GM23338 (cell line): Measurements from ENCODE around the gene ADGRD2. TPM values are rescaled to one million over a fixed set of nuclear protein-coding genes. Genes with fewer than 3 reads are reported as not detected.

ENCODE experiments used
- ATAC-seq: fragments of 200-7000 bp; cut with Tn5 transposase; 3 replicates; pipeline ENCODE4 v1.9.1; 2020
- DNase-seq: peaks from one replicate; pipeline ENCODE4 v3.0.0-alpha.2; 2015; ENCODE audit warnings: low spot score
- H2AFZ ChIP-seq: fragments of 200-600 bp; sonication (generic); 2 replicates; pipeline ENCODE4 v1.8.0; 2016; ENCODE audit warnings: antibody characterized with exemption, mild to moderate bottlenecking, moderate library complexity
- H3F3A ChIP-seq: fragments of 200-600 bp; sonication (generic); replicated peaks from 2 replicates; pipeline ENCODE4 v1.8.0; 2017; ENCODE audit warnings: antibody characterized with exemption, mixed run types, low read depth
- H3K27ac ChIP-seq: fragments of 200-600 bp; sonication (generic); 2 replicates; pipeline ENCODE4 v1.6.1; 2016; ENCODE audit warnings: low read depth
- H3K27me3 ChIP-seq: fragments of 200-600 bp; sonication (generic); 2 replicates; pipeline ENCODE4 v1.8.0; 2016; ENCODE audit warnings: mild to moderate bottlenecking, mixed run types, moderate library complexity; ENCODE audit not compliant: insufficient read depth
- H3K36me3 ChIP-seq: fragments of 200-600 bp; sonication (generic); 2 replicates; pipeline ENCODE4 v1.8.0; 2016; ENCODE audit warnings: mild to moderate bottlenecking; ENCODE audit not compliant: insufficient read depth
- H3K4me1 ChIP-seq: fragments of 200-600 bp; sonication (generic); 2 replicates; pipeline ENCODE4 v1.8.0; 2016; ENCODE audit warnings: mild to moderate bottlenecking, moderate library complexity; ENCODE audit not compliant: insufficient read depth
- H3K4me2 ChIP-seq: fragments of 200-600 bp; sonication (generic); 2 replicates; pipeline ENCODE4 v1.7.1; 2017; ENCODE audit warnings: mixed run types
- H3K4me3 ChIP-seq: fragments of 200-600 bp; sonication (generic); 2 replicates; pipeline ENCODE4 v1.6.1; 2016; ENCODE audit warnings: mixed run types
- H3K79me2 ChIP-seq: fragments of 200-600 bp; sonication (generic); replicated peaks from 2 replicates; pipeline ENCODE4 v1.8.0; 2017; ENCODE audit warnings: mild to moderate bottlenecking; ENCODE audit not compliant: insufficient read depth
- H3K9me2 ChIP-seq: fragments of 200-600 bp; sonication (generic); 2 replicates; pipeline ENCODE4 v1.8.0; 2017; ENCODE audit not compliant: insufficient read depth
- H4K20me1 ChIP-seq: fragments of 200-600 bp; sonication (generic); replicated peaks from 2 replicates; pipeline ENCODE4 v1.8.0; 2017; ENCODE audit warnings: mild to moderate bottlenecking; ENCODE audit not compliant: insufficient read depth
- H3K27ac Mint-ChIP-seq: 2 replicates; pipeline ENCODE4 v1.8.0; 2020; ENCODE audit warnings: inconsistent platforms, mild to moderate bottlenecking, moderate library complexity, mixed read lengths
- H3K27me3 Mint-ChIP-seq: 3 replicates; pipeline ENCODE4 v1.8.0; 2022; ENCODE audit warnings: low read depth, mild to moderate bottlenecking, moderate library complexity, mixed read lengths, inconsistent platforms; ENCODE audit not compliant: insufficient read depth, poor library complexity
- H3K36me3 Mint-ChIP-seq: 3 replicates; pipeline ENCODE4 v1.8.0; 2021; ENCODE audit warnings: low read depth, mild to moderate bottlenecking, inconsistent platforms, moderate library complexity, mixed read lengths
- H3K4me1 Mint-ChIP-seq: 3 replicates; pipeline ENCODE4 v1.8.0; 2020; ENCODE audit warnings: mild to moderate bottlenecking, inconsistent platforms, mixed read lengths
- H3K4me3 Mint-ChIP-seq: 3 replicates; pipeline ENCODE4 v1.8.0; 2021; ENCODE audit warnings: moderate library complexity, mild to moderate bottlenecking, inconsistent platforms, mixed read lengths
- H3K9me3 Mint-ChIP-seq: 3 replicates; pipeline ENCODE4 v1.8.0; 2020; ENCODE audit warnings: moderate library complexity, mild to moderate bottlenecking, inconsistent platforms, mixed read lengths
- CREB1 ChIP-seq: fragments of 250-450 bp; sonication (Bioruptor Pico); IDR thresholded peaks from 2 replicates; pipeline ENCODE4 v1.5.0; 2020; ENCODE audit warnings: low read depth, mild to moderate bottlenecking, moderate library complexity
- EZH2 ChIP-seq: fragments of 200-600 bp; sonication (generic); IDR thresholded peaks from one replicate; pipeline ENCODE4 v1.8.0; 2017; ENCODE audit warnings: antibody characterized with exemption, mild to moderate bottlenecking, low read depth; ENCODE audit not compliant: unreplicated experiment
- EZH2phosphoT487 ChIP-seq: fragments of 200-600 bp; sonication (generic); IDR thresholded peaks from one replicate; pipeline ENCODE4 v1.8.1; 2018; ENCODE audit warnings: antibody characterized with exemption; ENCODE audit not compliant: unreplicated experiment
- JUNB ChIP-seq: IDR thresholded peaks from one replicate; pipeline ENCODE4 v1.6.1; 2016; ENCODE audit warnings: antibody characterized with exemption; ENCODE audit not compliant: unreplicated experiment
- NANOG ChIP-seq: IDR thresholded peaks from 2 replicates; pipeline ENCODE4 v1.6.1; 2016; ENCODE audit warnings: antibody characterized with exemption, borderline replicate concordance
- POLR2AphosphoS5 ChIP-seq: IDR thresholded peaks from 2 replicates; pipeline ENCODE4 v1.6.1; 2016; ENCODE audit warnings: antibody characterized with exemption, low read depth
- STAT1 ChIP-seq: IDR thresholded peaks from one replicate; pipeline ENCODE4 v1.6.1; 2016; ENCODE audit warnings: antibody characterized with exemption; ENCODE audit not compliant: unreplicated experiment
- ZNF114 ChIP-seq: fragments of 250-450 bp; sonication (Bioruptor Pico); IDR thresholded peaks from 2 replicates; pipeline ENCODE4 v1.5.0; 2020; ENCODE audit warnings: mild to moderate bottlenecking, moderate library complexity
- ZNF331 ChIP-seq: fragments of 250-450 bp; sonication (Bioruptor Pico); IDR thresholded peaks from 2 replicates; pipeline ENCODE4 v1.5.0; 2020; ENCODE audit warnings: low read depth, mild to moderate bottlenecking, moderate library complexity
- polyA plus RNA-seq: library from polyadenylated mRNA; unstranded; fragments of >200 nt; fragmentation: Nextera tagmentation; extraction: Ambion mirVana; gene quantifications from 2 replicates; pipeline ENCODE4 v1.2.1, GENCODE V29; 2016
- total RNA-seq: library from RNA; depleted of rRNA; stranded (reverse); fragments of >200 nt; shearing (Covaris generic); gene quantifications from 2 replicates; pipeline ENCODE4 v1.2.3, GENCODE V29; 2014
- TF ChIP-seq, protein P1 (sequence below): IDR thresholded peaks from one replicate; pipeline ENCODE4 v1.6.1; 2018; ENCODE audit warnings: antibody characterized with exemption; ENCODE audit not compliant: unreplicated experiment
- TF ChIP-seq, protein P2 (sequence below), 2 experiments: fragments of 200-600 bp in 1 of 2; sonication (generic) in 1 of 2; conservative IDR thresholded peaks; 2 replicates each; pipeline versions ENCODE4 v1.5.1 to v1.6.1; 2016 to 2017; ENCODE audit warnings: antibody characterized with exemption in 2 of 2, low read depth in 2 of 2, mild to moderate bottlenecking in 2 of 2, moderate library complexity in 1 of 2
- TF ChIP-seq, protein P3 (sequence below): fragments of 250-450 bp; sonication (Bioruptor Pico); IDR thresholded peaks from 2 replicates; pipeline ENCODE4 v1.5.0; 2020; ENCODE audit warnings: mild to moderate bottlenecking, moderate library complexity
- TF ChIP-seq, protein P4 (sequence below): IDR thresholded peaks from 2 replicates; pipeline ENCODE4 v1.6.1; 2016; ENCODE audit warnings: antibody characterized with exemption

The ADGRD2 gene
- total and polyA plus RNA-seq, 2 experiments from 2014 or later, result 0.45 to 0.78 TPM

DNA sequence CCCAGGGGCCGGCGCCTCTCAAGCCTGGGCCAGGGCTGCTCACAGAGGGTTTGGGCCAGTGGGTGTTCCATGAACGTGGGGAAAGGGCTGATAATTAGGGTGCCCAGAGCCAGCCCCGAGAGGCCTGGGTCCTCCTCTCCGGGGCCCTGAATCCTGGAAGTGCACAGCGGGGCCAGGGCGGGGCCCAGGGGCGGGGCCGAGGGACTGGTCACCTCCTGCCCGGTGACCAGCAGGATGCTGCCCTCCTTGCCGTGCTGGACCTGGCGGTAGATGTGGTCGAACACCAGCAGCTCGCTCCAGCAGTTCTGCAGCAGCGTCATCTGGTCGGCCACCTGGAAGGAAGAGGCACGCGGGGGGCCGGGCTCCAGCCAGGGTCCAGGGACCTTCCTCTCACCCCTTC, 42.6 kb downstream of the ADGRD2 start:
- no peaks in the 10 kb centered on the region for H3K9me3 Mint-ChIP-seq
- H3F3A ChIP-seq, result 0 out of 2 replicates have a peak, but pooled peaks cover 3% of the 10 kb centered on the region
- H3K4me1 ChIP-seq, result no peaks in the 10 kb centered on the region
- TF ChIP-seq STAT1 (no peak), JUNB (no peak), ZNF114 (CRISPR knock-in tag) (no peak), EZH2 (no peak), CREB1 (CRISPR knock-in tag) (no peak), ZNF331 (CRISPR knock-in tag) (no peak), NANOG (no peak), POLR2AphosphoS5 (no peak), EZH2phosphoT487 (no peak)
- TF ChIP-seq, protein P1, sequence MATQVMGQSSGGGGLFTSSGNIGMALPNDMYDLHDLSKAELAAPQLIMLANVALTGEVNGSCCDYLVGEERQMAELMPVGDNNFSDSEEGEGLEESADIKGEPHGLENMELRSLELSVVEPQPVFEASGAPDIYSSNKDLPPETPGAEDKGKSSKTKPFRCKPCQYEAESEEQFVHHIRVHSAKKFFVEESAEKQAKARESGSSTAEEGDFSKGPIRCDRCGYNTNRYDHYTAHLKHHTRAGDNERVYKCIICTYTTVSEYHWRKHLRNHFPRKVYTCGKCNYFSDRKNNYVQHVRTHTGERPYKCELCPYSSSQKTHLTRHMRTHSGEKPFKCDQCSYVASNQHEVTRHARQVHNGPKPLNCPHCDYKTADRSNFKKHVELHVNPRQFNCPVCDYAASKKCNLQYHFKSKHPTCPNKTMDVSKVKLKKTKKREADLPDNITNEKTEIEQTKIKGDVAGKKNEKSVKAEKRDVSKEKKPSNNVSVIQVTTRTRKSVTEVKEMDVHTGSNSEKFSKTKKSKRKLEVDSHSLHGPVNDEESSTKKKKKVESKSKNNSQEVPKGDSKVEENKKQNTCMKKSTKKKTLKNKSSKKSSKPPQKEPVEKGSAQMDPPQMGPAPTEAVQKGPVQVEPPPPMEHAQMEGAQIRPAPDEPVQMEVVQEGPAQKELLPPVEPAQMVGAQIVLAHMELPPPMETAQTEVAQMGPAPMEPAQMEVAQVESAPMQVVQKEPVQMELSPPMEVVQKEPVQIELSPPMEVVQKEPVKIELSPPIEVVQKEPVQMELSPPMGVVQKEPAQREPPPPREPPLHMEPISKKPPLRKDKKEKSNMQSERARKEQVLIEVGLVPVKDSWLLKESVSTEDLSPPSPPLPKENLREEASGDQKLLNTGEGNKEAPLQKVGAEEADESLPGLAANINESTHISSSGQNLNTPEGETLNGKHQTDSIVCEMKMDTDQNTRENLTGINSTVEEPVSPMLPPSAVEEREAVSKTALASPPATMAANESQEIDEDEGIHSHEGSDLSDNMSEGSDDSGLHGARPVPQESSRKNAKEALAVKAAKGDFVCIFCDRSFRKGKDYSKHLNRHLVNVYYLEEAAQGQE, result no peak
- TF ChIP-seq, protein P2, sequence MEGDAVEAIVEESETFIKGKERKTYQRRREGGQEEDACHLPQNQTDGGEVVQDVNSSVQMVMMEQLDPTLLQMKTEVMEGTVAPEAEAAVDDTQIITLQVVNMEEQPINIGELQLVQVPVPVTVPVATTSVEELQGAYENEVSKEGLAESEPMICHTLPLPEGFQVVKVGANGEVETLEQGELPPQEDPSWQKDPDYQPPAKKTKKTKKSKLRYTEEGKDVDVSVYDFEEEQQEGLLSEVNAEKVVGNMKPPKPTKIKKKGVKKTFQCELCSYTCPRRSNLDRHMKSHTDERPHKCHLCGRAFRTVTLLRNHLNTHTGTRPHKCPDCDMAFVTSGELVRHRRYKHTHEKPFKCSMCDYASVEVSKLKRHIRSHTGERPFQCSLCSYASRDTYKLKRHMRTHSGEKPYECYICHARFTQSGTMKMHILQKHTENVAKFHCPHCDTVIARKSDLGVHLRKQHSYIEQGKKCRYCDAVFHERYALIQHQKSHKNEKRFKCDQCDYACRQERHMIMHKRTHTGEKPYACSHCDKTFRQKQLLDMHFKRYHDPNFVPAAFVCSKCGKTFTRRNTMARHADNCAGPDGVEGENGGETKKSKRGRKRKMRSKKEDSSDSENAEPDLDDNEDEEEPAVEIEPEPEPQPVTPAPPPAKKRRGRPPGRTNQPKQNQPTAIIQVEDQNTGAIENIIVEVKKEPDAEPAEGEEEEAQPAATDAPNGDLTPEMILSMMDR (conservative IDR thresholded peaks at IDR 0.05; ENCODE audit: low read depth in 2 of 2), result no peak
- TF ChIP-seq, protein P3, sequence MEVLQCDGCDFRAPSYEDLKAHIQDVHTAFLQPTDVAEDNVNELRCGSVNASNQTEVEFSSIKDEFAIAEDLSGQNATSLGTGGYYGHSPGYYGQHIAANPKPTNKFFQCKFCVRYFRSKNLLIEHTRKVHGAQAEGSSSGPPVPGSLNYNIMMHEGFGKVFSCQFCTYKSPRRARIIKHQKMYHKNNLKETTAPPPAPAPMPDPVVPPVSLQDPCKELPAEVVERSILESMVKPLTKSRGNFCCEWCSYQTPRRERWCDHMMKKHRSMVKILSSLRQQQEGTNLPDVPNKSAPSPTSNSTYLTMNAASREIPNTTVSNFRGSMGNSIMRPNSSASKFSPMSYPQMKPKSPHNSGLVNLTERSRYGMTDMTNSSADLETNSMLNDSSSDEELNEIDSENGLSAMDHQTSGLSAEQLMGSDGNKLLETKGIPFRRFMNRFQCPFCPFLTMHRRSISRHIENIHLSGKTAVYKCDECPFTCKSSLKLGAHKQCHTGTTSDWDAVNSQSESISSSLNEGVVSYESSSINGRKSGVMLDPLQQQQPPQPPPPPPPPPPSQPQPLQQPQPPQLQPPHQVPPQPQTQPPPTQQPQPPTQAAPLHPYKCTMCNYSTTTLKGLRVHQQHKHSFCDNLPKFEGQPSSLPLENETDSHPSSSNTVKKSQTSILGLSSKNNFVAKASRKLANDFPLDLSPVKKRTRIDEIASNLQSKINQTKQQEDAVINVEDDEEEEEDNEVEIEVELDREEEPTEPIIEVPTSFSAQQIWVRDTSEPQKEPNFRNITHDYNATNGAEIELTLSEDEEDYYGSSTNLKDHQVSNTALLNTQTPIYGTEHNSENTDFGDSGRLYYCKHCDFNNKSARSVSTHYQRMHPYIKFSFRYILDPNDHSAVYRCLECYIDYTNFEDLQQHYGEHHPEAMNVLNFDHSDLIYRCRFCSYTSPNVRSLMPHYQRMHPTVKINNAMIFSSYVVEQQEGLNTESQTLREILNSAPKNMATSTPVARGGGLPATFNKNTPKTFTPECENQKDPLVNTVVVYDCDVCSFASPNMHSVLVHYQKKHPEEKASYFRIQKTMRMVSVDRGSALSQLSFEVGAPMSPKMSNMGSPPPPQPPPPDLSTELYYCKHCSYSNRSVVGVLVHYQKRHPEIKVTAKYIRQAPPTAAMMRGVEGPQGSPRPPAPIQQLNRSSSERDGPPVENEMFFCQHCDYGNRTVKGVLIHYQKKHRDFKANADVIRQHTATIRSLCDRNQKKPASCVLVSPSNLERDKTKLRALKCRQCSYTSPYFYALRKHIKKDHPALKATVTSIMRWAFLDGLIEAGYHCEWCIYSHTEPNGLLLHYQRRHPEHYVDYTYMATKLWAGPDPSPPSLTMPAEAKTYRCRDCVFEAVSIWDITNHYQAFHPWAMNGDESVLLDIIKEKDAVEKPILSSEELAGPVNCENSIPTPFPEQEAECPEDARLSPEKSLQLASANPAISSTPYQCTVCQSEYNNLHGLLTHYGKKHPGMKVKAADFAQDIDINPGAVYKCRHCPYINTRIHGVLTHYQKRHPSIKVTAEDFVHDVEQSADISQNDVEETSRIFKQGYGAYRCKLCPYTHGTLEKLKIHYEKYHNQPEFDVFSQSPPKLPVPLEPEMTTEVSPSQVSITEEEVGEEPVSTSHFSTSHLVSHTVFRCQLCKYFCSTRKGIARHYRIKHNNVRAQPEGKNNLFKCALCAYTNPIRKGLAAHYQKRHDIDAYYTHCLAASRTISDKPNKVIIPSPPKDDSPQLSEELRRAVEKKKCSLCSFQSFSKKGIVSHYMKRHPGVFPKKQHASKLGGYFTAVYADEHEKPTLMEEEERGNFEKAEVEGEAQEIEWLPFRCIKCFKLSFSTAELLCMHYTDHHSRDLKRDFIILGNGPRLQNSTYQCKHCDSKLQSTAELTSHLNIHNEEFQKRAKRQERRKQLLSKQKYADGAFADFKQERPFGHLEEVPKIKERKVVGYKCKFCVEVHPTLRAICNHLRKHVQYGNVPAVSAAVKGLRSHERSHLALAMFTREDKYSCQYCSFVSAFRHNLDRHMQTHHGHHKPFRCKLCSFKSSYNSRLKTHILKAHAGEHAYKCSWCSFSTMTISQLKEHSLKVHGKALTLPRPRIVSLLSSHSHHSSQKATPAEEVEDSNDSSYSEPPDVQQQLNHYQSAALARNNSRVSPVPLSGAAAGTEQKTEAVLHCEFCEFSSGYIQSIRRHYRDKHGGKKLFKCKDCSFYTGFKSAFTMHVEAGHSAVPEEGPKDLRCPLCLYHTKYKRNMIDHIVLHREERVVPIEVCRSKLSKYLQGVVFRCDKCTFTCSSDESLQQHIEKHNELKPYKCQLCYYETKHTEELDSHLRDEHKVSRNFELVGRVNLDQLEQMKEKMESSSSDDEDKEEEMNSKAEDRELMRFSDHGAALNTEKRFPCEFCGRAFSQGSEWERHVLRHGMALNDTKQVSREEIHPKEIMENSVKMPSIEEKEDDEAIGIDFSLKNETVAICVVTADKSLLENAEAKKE (CRISPR knock-in tag), result no peak
- TF ChIP-seq, protein P4, sequence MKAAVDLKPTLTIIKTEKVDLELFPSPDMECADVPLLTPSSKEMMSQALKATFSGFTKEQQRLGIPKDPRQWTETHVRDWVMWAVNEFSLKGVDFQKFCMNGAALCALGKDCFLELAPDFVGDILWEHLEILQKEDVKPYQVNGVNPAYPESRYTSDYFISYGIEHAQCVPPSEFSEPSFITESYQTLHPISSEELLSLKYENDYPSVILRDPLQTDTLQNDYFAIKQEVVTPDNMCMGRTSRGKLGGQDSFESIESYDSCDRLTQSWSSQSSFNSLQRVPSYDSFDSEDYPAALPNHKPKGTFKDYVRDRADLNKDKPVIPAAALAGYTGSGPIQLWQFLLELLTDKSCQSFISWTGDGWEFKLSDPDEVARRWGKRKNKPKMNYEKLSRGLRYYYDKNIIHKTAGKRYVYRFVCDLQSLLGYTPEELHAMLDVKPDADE, result no peak
- no peaks in the 10 kb centered on the region for H3K27me3 ChIP-seq
- ATAC-seq, result no peak
- H2AFZ ChIP-seq, result no peak overlapping the region
- no peak for DNase-seq
- no peaks in the 10 kb centered on the region for H3K36me3 ChIP-seq
- peaks cover 14% of the 10 kb centered on the region for H3K27me3 Mint-ChIP-seq
- no peak overlapping the region for H3K4me2 ChIP-seq
- no peaks in the 10 kb centered on the region for H3K79me2 ChIP-seq
- H3K4me3 ChIP-seq, result no peak overlapping the region
- H3K36me3 Mint-ChIP-seq, result no peaks in the 10 kb centered on the region
- H3K4me1 Mint-ChIP-seq, result peaks cover 15% of the 10 kb centered on the region
- no peaks in the 10 kb centered on the region for H3K9me2 ChIP-seq
- no peak overlapping the region for H3K27ac ChIP-seq
- no peak overlapping the region for H3K4me3 Mint-ChIP-seq
- H4K20me1 ChIP-seq, result no peaks in the 10 kb centered on the region
- no peak overlapping the region for H3K27ac Mint-ChIP-seq
